Measurements from ENCODE around the gene TBX6.

- no peak for TF ChIP-seq POLR2AphosphoS5 (IDR thresholded peaks at IDR 0.05; ENCODE audit: low read depth, low read length)
- peak; percentile 69; the same call in 1 of the 2 replicates for TF ChIP-seq POLR2A (IDR thresholded peaks at IDR 0.05; ENCODE audit: low read depth, low read length)
Measured at GRCh38 chr16:30096105-30096861, 4.6 kb upstream of the TBX6 start, which contains the start of gene YPEL3.

Data from GM12892 (cell line).